Ishikawa (cell line): Measurements from ENCODE around the gene RBPJ.

Source experiments
- CEBPB ChIP-seq: IDR thresholded peaks from 2 replicates; pipeline ENCODE4 v1.6.1; 2012
- CREB1 ChIP-seq: IDR thresholded peaks from 2 replicates; pipeline ENCODE4 v1.6.1; 2012; ENCODE audit warnings: low read depth
- EGR1 ChIP-seq: IDR thresholded peaks from 2 replicates; pipeline ENCODE4 v1.6.1; 2012
- EP300 ChIP-seq: IDR thresholded peaks from 2 replicates; pipeline ENCODE4 v1.6.1; 2012; ENCODE audit warnings: borderline replicate concordance
- FOXM1 ChIP-seq: IDR thresholded peaks from 2 replicates; pipeline ENCODE4 v1.6.1; 2012; ENCODE audit warnings: low read depth, borderline replicate concordance
- MAX ChIP-seq: IDR thresholded peaks from 2 replicates; pipeline ENCODE4 v1.6.1; 2012
- NFIC ChIP-seq: IDR thresholded peaks from 2 replicates; pipeline ENCODE4 v1.6.1; 2012
- RAD21 ChIP-seq: IDR thresholded peaks from 2 replicates; pipeline ENCODE4 v1.6.1; 2012; ENCODE audit warnings: low read depth
- TAF1 ChIP-seq: IDR thresholded peaks from 2 replicates; pipeline ENCODE4 v1.6.1; 2012; ENCODE audit warnings: low read depth, mild to moderate bottlenecking
- TCF12 ChIP-seq: IDR thresholded peaks from 2 replicates; pipeline ENCODE4 v1.6.1; 2012; ENCODE audit warnings: low read depth
- TEAD4 ChIP-seq: IDR thresholded peaks from 2 replicates; pipeline ENCODE4 v1.6.1; 2012
- YY1 ChIP-seq: IDR thresholded peaks from 2 replicates; pipeline ENCODE4 v1.6.1; 2012; ENCODE audit warnings: low read depth
- ZBTB7A ChIP-seq: IDR thresholded peaks from 2 replicates; pipeline ENCODE4 v1.6.1; 2012; ENCODE audit warnings: low read depth
- TF ChIP-seq, protein P1 (sequence below): IDR thresholded peaks from 2 replicates; pipeline ENCODE4 v1.6.1; 2012; ENCODE audit warnings: low read depth, mild to moderate bottlenecking
- TF ChIP-seq, protein P2 (sequence below): IDR thresholded peaks from 2 replicates; pipeline ENCODE4 v1.6.1; 2012

RBPJ gene

DNA sequence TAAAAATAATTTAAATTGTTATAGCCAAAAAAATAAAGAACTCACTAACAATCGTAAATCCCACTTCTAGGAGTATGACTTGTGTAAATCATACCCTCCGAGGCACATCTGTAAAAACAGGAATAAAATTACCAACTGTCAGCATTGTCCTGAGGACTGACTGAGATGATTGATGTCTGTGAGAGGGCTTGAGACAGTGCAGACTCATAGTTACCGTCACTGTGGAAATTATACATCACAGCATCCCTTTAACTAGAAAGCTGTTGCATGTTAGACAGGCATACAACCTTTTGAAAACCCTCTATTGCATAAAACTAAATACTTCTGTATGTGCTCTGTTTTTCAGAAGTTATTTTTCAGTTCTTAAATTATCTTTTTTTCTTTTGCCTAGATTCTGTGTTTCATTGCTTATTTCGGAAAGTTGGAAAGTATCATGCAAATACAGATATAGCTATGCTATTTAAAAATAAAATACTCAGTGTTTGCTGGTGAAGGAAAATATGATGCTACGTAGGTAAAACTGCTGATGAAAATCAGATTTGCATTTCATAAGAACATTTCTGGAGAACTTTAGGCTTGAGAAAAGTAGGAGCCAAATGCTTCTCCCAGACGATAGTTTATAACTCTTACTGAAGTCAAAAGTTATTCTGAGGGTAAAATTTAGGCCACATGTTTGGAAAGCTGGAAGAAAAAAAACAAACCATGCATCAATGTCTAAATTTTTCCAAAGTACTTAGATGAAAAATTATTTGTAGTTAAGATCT is 13.6 kb upstream of the RBPJ start:
- TF ChIP-seq TCF12 (no peak), EP300 (no peak), MAX (no peak), ZBTB7A (no peak), FOXM1 (no peak), TEAD4 (no peak), YY1 (no peak), RAD21 (no peak), EGR1 (no peak), CEBPB (no peak), TAF1 (no peak), CREB1 (no peak), NFIC (no peak)
- TF ChIP-seq, protein P1, sequence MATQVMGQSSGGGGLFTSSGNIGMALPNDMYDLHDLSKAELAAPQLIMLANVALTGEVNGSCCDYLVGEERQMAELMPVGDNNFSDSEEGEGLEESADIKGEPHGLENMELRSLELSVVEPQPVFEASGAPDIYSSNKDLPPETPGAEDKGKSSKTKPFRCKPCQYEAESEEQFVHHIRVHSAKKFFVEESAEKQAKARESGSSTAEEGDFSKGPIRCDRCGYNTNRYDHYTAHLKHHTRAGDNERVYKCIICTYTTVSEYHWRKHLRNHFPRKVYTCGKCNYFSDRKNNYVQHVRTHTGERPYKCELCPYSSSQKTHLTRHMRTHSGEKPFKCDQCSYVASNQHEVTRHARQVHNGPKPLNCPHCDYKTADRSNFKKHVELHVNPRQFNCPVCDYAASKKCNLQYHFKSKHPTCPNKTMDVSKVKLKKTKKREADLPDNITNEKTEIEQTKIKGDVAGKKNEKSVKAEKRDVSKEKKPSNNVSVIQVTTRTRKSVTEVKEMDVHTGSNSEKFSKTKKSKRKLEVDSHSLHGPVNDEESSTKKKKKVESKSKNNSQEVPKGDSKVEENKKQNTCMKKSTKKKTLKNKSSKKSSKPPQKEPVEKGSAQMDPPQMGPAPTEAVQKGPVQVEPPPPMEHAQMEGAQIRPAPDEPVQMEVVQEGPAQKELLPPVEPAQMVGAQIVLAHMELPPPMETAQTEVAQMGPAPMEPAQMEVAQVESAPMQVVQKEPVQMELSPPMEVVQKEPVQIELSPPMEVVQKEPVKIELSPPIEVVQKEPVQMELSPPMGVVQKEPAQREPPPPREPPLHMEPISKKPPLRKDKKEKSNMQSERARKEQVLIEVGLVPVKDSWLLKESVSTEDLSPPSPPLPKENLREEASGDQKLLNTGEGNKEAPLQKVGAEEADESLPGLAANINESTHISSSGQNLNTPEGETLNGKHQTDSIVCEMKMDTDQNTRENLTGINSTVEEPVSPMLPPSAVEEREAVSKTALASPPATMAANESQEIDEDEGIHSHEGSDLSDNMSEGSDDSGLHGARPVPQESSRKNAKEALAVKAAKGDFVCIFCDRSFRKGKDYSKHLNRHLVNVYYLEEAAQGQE = no peak
- TF ChIP-seq, protein P2, sequence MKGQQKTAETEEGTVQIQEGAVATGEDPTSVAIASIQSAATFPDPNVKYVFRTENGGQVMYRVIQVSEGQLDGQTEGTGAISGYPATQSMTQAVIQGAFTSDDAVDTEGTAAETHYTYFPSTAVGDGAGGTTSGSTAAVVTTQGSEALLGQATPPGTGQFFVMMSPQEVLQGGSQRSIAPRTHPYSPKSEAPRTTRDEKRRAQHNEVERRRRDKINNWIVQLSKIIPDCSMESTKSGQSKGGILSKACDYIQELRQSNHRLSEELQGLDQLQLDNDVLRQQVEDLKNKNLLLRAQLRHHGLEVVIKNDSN = no peak

DNA sequence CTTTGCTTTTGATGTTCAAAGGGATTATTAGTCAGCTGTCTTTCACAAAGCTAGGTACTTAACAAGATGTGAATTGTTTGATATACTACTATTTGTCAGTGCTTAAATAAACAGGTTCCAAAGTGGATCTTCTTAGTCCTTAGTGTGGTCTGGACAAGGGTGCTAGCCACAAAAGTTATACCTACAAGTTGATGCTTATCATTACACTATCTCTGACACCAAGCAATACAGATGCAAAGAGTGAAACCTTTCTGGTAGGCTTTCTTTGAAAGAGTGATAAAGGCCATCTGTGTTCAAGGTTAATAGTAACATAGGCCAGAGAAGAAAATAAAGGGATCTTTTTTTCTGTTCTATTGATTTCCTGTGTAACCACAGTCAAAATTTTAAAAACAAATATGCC is 12.2 kb upstream of the RBPJ start:
- TF ChIP-seq ZBTB7A (no peak), TCF12 (no peak), FOXM1 (no peak), EP300 (no peak), CEBPB (no peak), NFIC (no peak), MAX (no peak), TAF1 (no peak)
- TF ChIP-seq, protein P1 = no peak
- TF ChIP-seq, protein P2 = no peak

DNA sequence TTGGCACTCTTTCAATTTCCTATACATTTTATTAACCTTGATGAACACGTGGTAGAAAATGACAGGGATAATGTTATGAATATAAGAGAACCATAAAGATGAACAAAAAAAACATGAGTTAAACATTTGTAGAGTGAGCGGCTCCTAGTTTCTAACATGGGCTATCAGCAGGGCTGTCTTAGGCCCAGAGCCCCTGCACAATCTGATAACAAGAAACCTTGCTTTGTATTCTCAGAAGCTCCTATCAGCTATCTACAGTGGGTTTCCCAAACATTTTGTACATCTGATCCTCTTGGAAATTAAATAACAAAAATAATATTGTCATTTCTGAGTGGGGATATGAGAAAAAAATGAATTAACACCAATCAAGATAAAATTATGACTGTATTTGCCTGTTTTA is 10.6 kb upstream of the RBPJ start:
- TF ChIP-seq CEBPB = no peak
- TF ChIP-seq EGR1 = no peak

DNA sequence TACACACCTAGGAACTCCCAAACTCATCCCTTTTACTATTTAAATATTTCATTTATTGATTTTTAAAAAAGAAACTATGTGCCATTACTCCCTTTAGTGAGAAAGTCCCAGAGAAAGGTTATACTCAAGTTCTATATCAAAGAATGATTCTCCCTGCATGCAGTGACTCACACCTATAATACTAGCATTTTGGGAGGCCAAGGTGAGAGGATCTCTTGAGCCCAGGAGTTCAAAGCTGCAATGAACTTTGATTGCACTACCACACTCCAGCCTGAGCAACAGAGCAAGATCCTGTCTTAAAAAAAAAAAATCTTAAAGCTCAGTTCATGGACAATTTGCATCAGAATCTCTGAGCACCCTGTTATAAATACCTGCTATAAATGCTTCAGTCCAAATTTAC is 9.2 kb upstream of the RBPJ start:
- TF ChIP-seq FOXM1 = no peak

- TF ChIP-seq EGR1 (no peak), EP300 (no peak), YY1 (no peak), MAX (no peak), CEBPB (no peak), TCF12 (no peak), TEAD4 (no peak), RAD21 (no peak), FOXM1 (no peak), NFIC (no peak), CREB1 (no peak), ZBTB7A (no peak), TAF1 (no peak)
- TF ChIP-seq, protein P2 = no peak
- TF ChIP-seq, protein P1 = no peak
These were observed 3.0 kb upstream of the RBPJ start for GRCh38 chr4:26317766-26318165.
